Limb (tissue), 2 donors: ENCODE measurements around the gene FH.

Experiments
- DNase-seq, 2 donors: peaks; one replicate each; pipeline ENCODE4 v3.0.0-alpha.2; 2016; ENCODE audit errors: extremely low spot score in 2 of 2

Gene FH

GRCh38 chr1:241519308-241520079 is at the start of gene FH:
TSS of gene FH (minus strand) at chr1:241519755. CDS start at chr1:241519722, 33 bp downstream.
- peak; percentile 96 to 98 for DNase-seq

GRCh38 chr1:241560849-241561187 is 41.3 kb upstream of the FH start:
- DNase-seq: no peak

- DNase-seq: no peak
Observed at GRCh38 chr1:241560146-241560848, 40.7 kb upstream of the FH start.

GRCh38 chr1:241557551-241558193 is 38.1 kb upstream of the FH start:
- DNase-seq: no peak

GRCh38 chr1:241557031-241557430 is 37.5 kb upstream of the FH start:
- DNase-seq: no peak

- no peak for DNase-seq
Observed at GRCh38 chr1:241555526-241555925, 36.0 kb upstream of the FH start.

GRCh38 chr1:241553886-241554592 is 34.5 kb upstream of the FH start:
- DNase-seq: no peak

- DNase-seq: no peak
Observed at GRCh38 chr1:241551759-241552638, 32.4 kb upstream of the FH start.

GRCh38 chr1:241550318-241550717 is 30.8 kb upstream of the FH start:
- DNase-seq: no peak

- DNase-seq: no peak
Observed at GRCh38 chr1:241548008-241548407, 28.5 kb upstream of the FH start.

GRCh38 chr1:241542199-241542907 is 22.8 kb upstream of the FH start:
- DNase-seq: no peak

GRCh38 chr1:241536969-241537368 is 17.4 kb upstream of the FH start:
- DNase-seq: no peak

- DNase-seq: no peak
Observed at GRCh38 chr1:241536304-241536703, 16.7 kb upstream of the FH start.

GRCh38 chr1:241533326-241534115 is 14.0 kb upstream of the FH start:
- no peak for DNase-seq

- no peak for DNase-seq
Observed at GRCh38 chr1:241532864-241533263, 13.3 kb upstream of the FH start.

GRCh38 chr1:241532162-241532531 is 12.6 kb upstream of the FH start, which contains the start of gene KMO:
TSS of gene KMO (plus strand) at chr1:241532378. CDS start at chr1:241532445, 67 bp downstream.
- no peak for DNase-seq

GRCh38 chr1:241531195-241532161 is 11.9 kb upstream of the FH start:
- peak in 1 of 2 donors; percentile 85 for DNase-seq

- no peak for DNase-seq
Observed at GRCh38 chr1:241527146-241527545, 7.6 kb upstream of the FH start.
